Osteocyte (in vitro differentiated cells): ENCODE measurements around the gene ROBO3. TPM values are rescaled to one million over a fixed set of nuclear protein-coding genes. Genes with fewer than 3 reads are reported as not detected.
A peak's percentile ranks its signal among the peaks of the same experiment; 100 is the strongest.

Experiments used
- DNase-seq: peaks from one replicate; pipeline ENCODE4 v3.0.0; 2021; ENCODE audit warnings: mixed read lengths; ENCODE audit not compliant: unreplicated experiment; ENCODE audit errors: extremely low spot score
- H3K27ac Mint-ChIP-seq: one replicate; pipeline ENCODE4 v1.8.0; 2021; ENCODE audit warnings: mild to moderate bottlenecking, mixed read lengths; ENCODE audit not compliant: unreplicated experiment
- H3K27me3 Mint-ChIP-seq: one replicate; pipeline ENCODE4 v1.8.0; 2021; ENCODE audit warnings: mixed read lengths; ENCODE audit not compliant: unreplicated experiment
- H3K36me3 Mint-ChIP-seq: one replicate; pipeline ENCODE4 v1.8.0; 2021; ENCODE audit warnings: mixed read lengths; ENCODE audit not compliant: unreplicated experiment
- H3K4me1 Mint-ChIP-seq: one replicate; pipeline ENCODE4 v1.8.0; 2021; ENCODE audit warnings: mixed read lengths; ENCODE audit not compliant: unreplicated experiment
- H3K4me3 Mint-ChIP-seq: one replicate; pipeline ENCODE4 v1.8.0; 2021; ENCODE audit warnings: mild to moderate bottlenecking, moderate library complexity, mixed read lengths; ENCODE audit not compliant: unreplicated experiment
- H3K9me3 Mint-ChIP-seq: one replicate; pipeline ENCODE4 v1.8.0; 2021; ENCODE audit warnings: mixed read lengths; ENCODE audit not compliant: unreplicated experiment
- CTCF ChIP-seq: fragments of 200-600 bp; sonication (generic); IDR thresholded peaks from 2 replicates; pipeline ENCODE4 v1.5.0; 2021; ENCODE audit warnings: antibody characterized with exemption, mild to moderate bottlenecking, moderate library complexity
- total RNA-seq: library from RNA; stranded (reverse); gene quantifications from 2 replicates; pipeline ENCODE4 v1.2.1, GENCODE V29; 2021

The ROBO3 gene
- total RNA-seq, 1 donor from 2014 or later, result 14.5 TPM

- Mint-ChIP-seq H3K27ac (no peak overlapping the region), H3K4me3 (peak overlapping the region; percentile 61), H3K4me1 (peaks cover 21% of the 10 kb centered on the region), H3K27me3 (peaks cover 67% of the 10 kb centered on the region), H3K36me3 (no peaks in the 10 kb centered on the region), H3K9me3 (no peaks in the 10 kb centered on the region)
- TF ChIP-seq CTCF, result no peak
- no peak for DNase-seq
Observed at GRCh38 chr11:124839972-124840621, 25.1 kb upstream of the ROBO3 start.

- H3K4me1 Mint-ChIP-seq, result peaks cover 21% of the 10 kb centered on the region
- no peak overlapping the region for H3K4me3 Mint-ChIP-seq
- no peak for TF ChIP-seq CTCF
- no peak for DNase-seq
- H3K27ac Mint-ChIP-seq, result no peak overlapping the region
- no peaks in the 10 kb centered on the region for H3K9me3 Mint-ChIP-seq
- peaks cover 73% of the 10 kb centered on the region for H3K27me3 Mint-ChIP-seq
- H3K36me3 Mint-ChIP-seq, result no peaks in the 10 kb centered on the region
Observed at GRCh38 chr11:124840666-124841065, 24.6 kb upstream of the ROBO3 start.

GRCh38 chr11:124841201-124841600 is 24.0 kb upstream of the ROBO3 start:
- no peak for DNase-seq

GRCh38 chr11:124841840-124842239 is 23.4 kb upstream of the ROBO3 start:
- Mint-ChIP-seq H3K4me3 (no peak overlapping the region), H3K27me3 (peaks cover 84% of the 10 kb centered on the region), H3K4me1 (peaks cover 15% of the 10 kb centered on the region), H3K27ac (no peak overlapping the region), H3K36me3 (no peaks in the 10 kb centered on the region), H3K9me3 (no peaks in the 10 kb centered on the region)
- no peak for TF ChIP-seq CTCF
- DNase-seq, result no peak

More at GRCh38 chr11:124841201-124841600, 24.0 kb upstream of the ROBO3 start:
- no peaks in the 10 kb centered on the region for H3K36me3 Mint-ChIP-seq
- H3K27ac Mint-ChIP-seq, result no peak overlapping the region
- H3K4me1 Mint-ChIP-seq, result peaks cover 20% of the 10 kb centered on the region
- peaks cover 78% of the 10 kb centered on the region for H3K27me3 Mint-ChIP-seq
- no peak overlapping the region for H3K4me3 Mint-ChIP-seq
- no peaks in the 10 kb centered on the region for H3K9me3 Mint-ChIP-seq
- no peak for TF ChIP-seq CTCF

- H3K27ac Mint-ChIP-seq, result no peak overlapping the region
- H3K4me3 Mint-ChIP-seq, result peak overlapping the region; percentile 9
- H3K27me3 Mint-ChIP-seq, result peaks cover 89% of the 10 kb centered on the region
- H3K9me3 Mint-ChIP-seq, result no peaks in the 10 kb centered on the region
- TF ChIP-seq CTCF, result no peak
- peaks cover 12% of the 10 kb centered on the region for H3K4me1 Mint-ChIP-seq
- no peak for DNase-seq
- H3K36me3 Mint-ChIP-seq, result no peaks in the 10 kb centered on the region
Observed at GRCh38 chr11:124842305-124842704, 22.9 kb upstream of the ROBO3 start.
